Measurements from ENCODE around the gene ACCSL. TPM values are rescaled to one million over a fixed set of nuclear protein-coding genes. Genes with fewer than 3 reads are reported as not detected.

The ACCSL gene
- polyA plus RNA-seq, 1 experiment = not detected

DNA sequence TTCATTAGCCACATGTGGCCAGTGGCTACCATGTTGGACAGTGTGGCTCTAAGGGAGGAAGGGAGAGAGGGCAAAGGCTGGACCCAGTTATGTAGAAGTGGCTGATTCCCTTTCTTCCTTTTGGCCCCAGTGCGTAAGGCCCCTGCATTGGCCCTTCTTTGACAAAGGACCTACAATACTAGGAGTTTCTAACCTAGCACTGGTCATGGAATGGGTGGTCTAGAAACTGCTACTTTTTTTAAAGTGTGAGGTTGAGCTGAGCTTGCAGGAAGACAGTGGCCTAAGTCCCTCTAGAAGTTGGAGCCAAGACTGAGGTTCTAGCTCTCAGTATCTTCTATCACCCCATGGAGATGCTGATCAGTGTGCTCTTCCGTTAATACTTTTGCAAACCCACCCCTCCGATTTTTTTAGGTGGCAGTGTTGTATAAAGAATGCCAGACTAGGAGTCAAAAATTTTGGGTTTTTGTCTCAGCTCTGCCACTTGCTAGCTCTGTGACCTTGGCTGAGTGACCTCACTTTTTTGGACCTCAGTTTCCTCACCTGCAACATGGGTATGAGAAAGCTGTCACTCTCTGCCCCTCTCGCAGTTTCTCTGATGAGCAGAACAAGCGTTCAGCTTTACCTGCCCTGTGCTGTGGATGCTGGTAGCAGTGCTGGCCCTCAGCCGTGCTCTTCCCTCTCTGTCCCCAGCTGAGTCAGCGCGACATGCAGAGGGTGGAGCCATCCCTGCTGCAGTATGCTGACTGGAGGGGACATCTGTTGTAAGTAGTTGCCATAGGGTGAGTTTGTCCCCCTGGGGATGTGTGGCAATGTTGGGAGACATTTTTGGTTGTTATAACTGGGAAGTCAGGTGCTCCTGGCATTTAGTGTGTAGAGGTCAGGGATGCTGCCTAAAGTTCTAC is 25.2 kb downstream of the ACCSL start:
- Histone ChIP-seq H3K36me3 (ENCODE audit: control insufficient read depth, insufficient read depth, low read length) (peaks cover 2% of the 10 kb centered on the region), H3K4me3 (ENCODE audit: low read depth, low read length) (no peak overlapping the region), H3K27me3 (ENCODE audit: control insufficient read depth, insufficient read depth, low read length) (no peaks in the 10 kb centered on the region)
- CTCF ChIA-PET = interaction anchor here (2.9 kb wide), 1 partner anchor 22 kb away, joined by 13 read pairs; the partner anchor contains the start of gene EXT2
- TF ChIP-seq, protein P1, sequence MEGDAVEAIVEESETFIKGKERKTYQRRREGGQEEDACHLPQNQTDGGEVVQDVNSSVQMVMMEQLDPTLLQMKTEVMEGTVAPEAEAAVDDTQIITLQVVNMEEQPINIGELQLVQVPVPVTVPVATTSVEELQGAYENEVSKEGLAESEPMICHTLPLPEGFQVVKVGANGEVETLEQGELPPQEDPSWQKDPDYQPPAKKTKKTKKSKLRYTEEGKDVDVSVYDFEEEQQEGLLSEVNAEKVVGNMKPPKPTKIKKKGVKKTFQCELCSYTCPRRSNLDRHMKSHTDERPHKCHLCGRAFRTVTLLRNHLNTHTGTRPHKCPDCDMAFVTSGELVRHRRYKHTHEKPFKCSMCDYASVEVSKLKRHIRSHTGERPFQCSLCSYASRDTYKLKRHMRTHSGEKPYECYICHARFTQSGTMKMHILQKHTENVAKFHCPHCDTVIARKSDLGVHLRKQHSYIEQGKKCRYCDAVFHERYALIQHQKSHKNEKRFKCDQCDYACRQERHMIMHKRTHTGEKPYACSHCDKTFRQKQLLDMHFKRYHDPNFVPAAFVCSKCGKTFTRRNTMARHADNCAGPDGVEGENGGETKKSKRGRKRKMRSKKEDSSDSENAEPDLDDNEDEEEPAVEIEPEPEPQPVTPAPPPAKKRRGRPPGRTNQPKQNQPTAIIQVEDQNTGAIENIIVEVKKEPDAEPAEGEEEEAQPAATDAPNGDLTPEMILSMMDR (IDR thresholded peaks at IDR 0.05; ENCODE audit: insufficient read depth, low read depth, low read length) = no peak
- no peak for DNase-seq (ENCODE audit: low read depth)
- POLR2A ChIA-PET = no interaction called here

DNA sequence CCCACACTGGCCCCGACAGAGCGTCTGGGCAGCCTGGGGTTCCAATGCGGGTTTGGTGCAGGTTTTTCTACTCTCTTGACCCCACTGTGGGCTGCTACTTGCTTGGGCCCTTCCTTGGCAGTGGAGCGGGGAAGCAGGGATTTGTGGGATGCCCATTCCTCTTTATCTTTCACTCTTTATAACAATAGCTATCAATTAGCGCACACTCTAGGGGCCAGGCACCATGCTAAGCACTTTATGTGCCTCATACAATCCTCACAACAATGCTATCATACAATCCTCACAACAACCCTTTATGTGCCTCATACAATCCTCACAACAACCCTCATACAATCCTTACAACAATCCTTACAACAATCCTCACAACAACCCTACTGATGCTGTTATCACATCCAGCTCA is 31.0 kb downstream of the ACCSL start:
- no peak for DNase-seq (ENCODE audit: low read depth)
- TF ChIP-seq, protein P1 (IDR thresholded peaks at IDR 0.05; ENCODE audit: insufficient read depth, low read depth, low read length) = no peak
- ChIA-PET POLR2A (no interaction called here), CTCF (interaction anchor here (2.3 kb wide), 1 partner anchor 16 kb away, joined by 10 read pairs; the partner anchor contains the start of gene EXT2)
- Histone ChIP-seq H3K36me3 (ENCODE audit: control insufficient read depth, insufficient read depth, low read length) (peaks cover 2% of the 10 kb centered on the region), H3K4me3 (ENCODE audit: low read depth, low read length) (no peak overlapping the region), H3K27me3 (ENCODE audit: control insufficient read depth, insufficient read depth, low read length) (no peaks in the 10 kb centered on the region)

DNA sequence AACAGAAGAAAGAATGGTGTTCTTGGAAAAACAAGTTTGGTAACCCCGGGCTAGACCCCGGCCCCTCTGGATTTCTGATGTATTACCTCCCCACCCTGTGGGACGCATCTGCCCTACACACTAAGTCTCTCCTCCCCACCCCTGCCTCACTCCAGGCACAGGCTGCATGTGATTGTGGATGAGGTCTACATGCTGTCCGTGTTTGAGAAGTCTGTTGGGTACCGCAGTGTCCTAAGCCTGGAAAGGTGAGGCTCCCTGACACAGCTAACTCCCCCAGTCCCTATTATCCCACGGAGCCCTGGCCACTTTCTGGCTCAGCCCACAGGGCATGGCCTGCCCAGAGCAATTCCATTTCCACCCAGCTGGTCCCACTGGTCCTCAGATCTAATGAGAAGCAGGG is 31.6 kb downstream of the ACCSL start:
- ChIA-PET CTCF (interaction anchor here (0.5 kb wide), 1 partner anchor 14 kb away, joined by 3 read pairs; no protein-coding TSS in a partner anchor), POLR2A (no interaction called here)
- H3K27me3 ChIP-seq (ENCODE audit: control insufficient read depth, insufficient read depth, low read length) = no peaks in the 10 kb centered on the region
- no peak overlapping the region for H3K4me3 ChIP-seq (ENCODE audit: low read depth, low read length)
- peaks cover 2% of the 10 kb centered on the region for H3K36me3 ChIP-seq (ENCODE audit: control insufficient read depth, insufficient read depth, low read length)
- DNase-seq (ENCODE audit: low read depth) = no peak
- TF ChIP-seq, protein P1 (IDR thresholded peaks at IDR 0.05; ENCODE audit: insufficient read depth, low read depth, low read length) = no peak

DNA sequence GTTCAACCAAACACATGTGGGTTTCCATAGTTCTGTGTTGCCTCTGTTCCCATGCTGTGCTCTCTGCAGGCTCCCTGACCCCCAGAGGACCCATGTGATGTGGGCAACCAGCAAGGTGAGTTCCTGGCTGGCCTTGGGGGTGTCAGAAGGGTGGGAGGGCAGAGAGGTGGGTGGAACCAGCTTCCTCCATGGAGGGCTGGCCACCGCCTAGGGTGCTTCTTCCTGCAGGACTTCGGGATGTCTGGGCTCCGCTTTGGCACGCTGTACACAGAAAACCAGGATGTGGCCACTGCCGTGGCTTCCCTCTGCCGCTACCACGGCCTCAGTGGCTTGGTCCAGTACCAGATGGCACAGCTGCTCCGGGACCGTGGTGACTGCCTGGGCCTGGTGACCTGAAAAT is 33.2 kb downstream of the ACCSL start:
- no peak for DNase-seq (ENCODE audit: low read depth)
- ChIA-PET POLR2A (no interaction called here), CTCF (interaction anchor here (1.1 kb wide), 1 partner anchor 14 kb away, joined by 3 read pairs; no protein-coding TSS in a partner anchor)
- H3K36me3 ChIP-seq (ENCODE audit: control insufficient read depth, insufficient read depth, low read length) = no peaks in the 10 kb centered on the region
- no peaks in the 10 kb centered on the region for H3K27me3 ChIP-seq (ENCODE audit: control insufficient read depth, insufficient read depth, low read length)
- H3K4me3 ChIP-seq (ENCODE audit: low read depth, low read length) = no peak overlapping the region
- TF ChIP-seq, protein P1 (IDR thresholded peaks at IDR 0.05; ENCODE audit: insufficient read depth, low read depth, low read length) = no peak

DNA sequence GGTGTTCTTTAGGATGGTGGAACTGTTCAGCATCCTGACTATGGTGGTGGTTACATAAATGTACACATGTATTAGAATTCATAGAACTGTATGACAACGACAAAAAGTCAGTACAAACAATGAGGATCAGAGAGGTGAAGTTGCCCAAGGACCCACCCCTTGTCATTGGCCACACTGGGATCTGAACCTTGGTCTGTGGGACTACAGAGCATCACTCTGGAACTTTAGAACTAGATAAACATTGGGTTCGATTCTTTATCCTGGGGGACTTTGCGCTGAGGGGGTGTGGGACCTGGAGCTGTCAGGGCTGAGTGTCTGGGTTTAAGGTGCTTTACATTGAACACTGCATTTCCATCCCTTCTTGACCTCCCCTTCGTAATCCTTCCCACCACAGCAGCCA is 34.9 kb downstream of the ACCSL start:
- H3K4me3 ChIP-seq (ENCODE audit: low read depth, low read length) = no peak overlapping the region
- CTCF ChIA-PET = interaction anchor here (1.4 kb wide), 1 partner anchor 11 kb away, joined by 7 read pairs; no protein-coding TSS in a partner anchor
- H3K27me3 ChIP-seq (ENCODE audit: control insufficient read depth, insufficient read depth, low read length) = no peaks in the 10 kb centered on the region
- no peak for DNase-seq (ENCODE audit: low read depth)
- POLR2A ChIA-PET = no interaction called here
- TF ChIP-seq, protein P1 (IDR thresholded peaks at IDR 0.05; ENCODE audit: insufficient read depth, low read depth, low read length) = no peak
- no peaks in the 10 kb centered on the region for H3K36me3 ChIP-seq (ENCODE audit: control insufficient read depth, insufficient read depth, low read length)
